Measurements from ENCODE around the gene C3orf22.

Gene C3orf22

GRCh38 chr3:126577261-126577660 is 18.5 kb upstream of the C3orf22 start:
- H3K27ac ChIP-seq (ENCODE audit: low read depth, low read length): no peak overlapping the region
- H3K9me3 ChIP-seq (ENCODE audit: control insufficient read depth, insufficient read depth, low read length): no peaks in the 10 kb centered on the region
- H3K9ac ChIP-seq (ENCODE audit: low read depth, low read length): no peak overlapping the region
- no peak overlapping the region for H3K4me3 ChIP-seq (ENCODE audit: low read depth, low read length)
- H3K27me3 ChIP-seq (ENCODE audit: control insufficient read depth, insufficient read depth, low read length): no peaks in the 10 kb centered on the region
- no peaks in the 10 kb centered on the region for H3K36me3 ChIP-seq (ENCODE audit: control insufficient read depth, insufficient read depth, low read length)
- no peaks in the 10 kb centered on the region for H3K4me1 ChIP-seq (ENCODE audit: control insufficient read depth, insufficient read depth, low read length)

GRCh38 chr3:126573492-126574117 is 14.9 kb upstream of the C3orf22 start:
- Histone ChIP-seq H3K27me3 (ENCODE audit: control insufficient read depth, insufficient read depth, low read length) (no peaks in the 10 kb centered on the region), H3K9me3 (ENCODE audit: control insufficient read depth, insufficient read depth, low read length) (no peaks in the 10 kb centered on the region), H3K9ac (ENCODE audit: low read depth, low read length) (no peak overlapping the region), H3K4me3 (ENCODE audit: low read depth, low read length) (no peak overlapping the region), H3K4me1 (ENCODE audit: control insufficient read depth, insufficient read depth, low read length) (no peaks in the 10 kb centered on the region), H3K27ac (ENCODE audit: low read depth, low read length) (no peak overlapping the region), H3K36me3 (ENCODE audit: control insufficient read depth, insufficient read depth, low read length) (no peaks in the 10 kb centered on the region)

- no peaks in the 10 kb centered on the region for H3K27me3 ChIP-seq (ENCODE audit: control insufficient read depth, insufficient read depth, low read length)
- H3K4me3 ChIP-seq (ENCODE audit: low read depth, low read length): no peak overlapping the region
- H3K4me1 ChIP-seq (ENCODE audit: control insufficient read depth, insufficient read depth, low read length): no peaks in the 10 kb centered on the region
- H3K36me3 ChIP-seq (ENCODE audit: control insufficient read depth, insufficient read depth, low read length): no peaks in the 10 kb centered on the region
- no peak overlapping the region for H3K9ac ChIP-seq (ENCODE audit: low read depth, low read length)
- H3K27ac ChIP-seq (ENCODE audit: low read depth, low read length): no peak overlapping the region
- H3K9me3 ChIP-seq (ENCODE audit: control insufficient read depth, insufficient read depth, low read length): no peaks in the 10 kb centered on the region
Measured at GRCh38 chr3:126571078-126571477, 12.3 kb upstream of the C3orf22 start.

GRCh38 chr3:126570103-126570541 is 11.4 kb upstream of the C3orf22 start:
- Histone ChIP-seq H3K9ac (ENCODE audit: low read depth, low read length) (no peak overlapping the region), H3K36me3 (ENCODE audit: control insufficient read depth, insufficient read depth, low read length) (no peaks in the 10 kb centered on the region), H3K27ac (ENCODE audit: low read depth, low read length) (no peak overlapping the region), H3K27me3 (ENCODE audit: control insufficient read depth, insufficient read depth, low read length) (no peaks in the 10 kb centered on the region), H3K9me3 (ENCODE audit: control insufficient read depth, insufficient read depth, low read length) (no peaks in the 10 kb centered on the region), H3K4me3 (ENCODE audit: low read depth, low read length) (no peak overlapping the region), H3K4me1 (ENCODE audit: control insufficient read depth, insufficient read depth, low read length) (no peaks in the 10 kb centered on the region)

- Histone ChIP-seq H3K27ac (ENCODE audit: low read depth, low read length) (no peak overlapping the region), H3K9me3 (ENCODE audit: control insufficient read depth, insufficient read depth, low read length) (no peaks in the 10 kb centered on the region), H3K4me3 (ENCODE audit: low read depth, low read length) (no peak overlapping the region), H3K9ac (ENCODE audit: low read depth, low read length) (no peak overlapping the region), H3K4me1 (ENCODE audit: control insufficient read depth, insufficient read depth, low read length) (no peaks in the 10 kb centered on the region), H3K27me3 (ENCODE audit: control insufficient read depth, insufficient read depth, low read length) (no peaks in the 10 kb centered on the region), H3K36me3 (ENCODE audit: control insufficient read depth, insufficient read depth, low read length) (no peaks in the 10 kb centered on the region)
Measured at GRCh38 chr3:126569390-126569975, 10.8 kb upstream of the C3orf22 start.

- Histone ChIP-seq H3K36me3 (ENCODE audit: control insufficient read depth, insufficient read depth, low read length) (no peaks in the 10 kb centered on the region), H3K4me1 (ENCODE audit: control insufficient read depth, insufficient read depth, low read length) (no peaks in the 10 kb centered on the region), H3K27me3 (ENCODE audit: control insufficient read depth, insufficient read depth, low read length) (no peaks in the 10 kb centered on the region), H3K4me3 (ENCODE audit: low read depth, low read length) (no peak overlapping the region), H3K9ac (ENCODE audit: low read depth, low read length) (no peak overlapping the region), H3K9me3 (ENCODE audit: control insufficient read depth, insufficient read depth, low read length) (no peaks in the 10 kb centered on the region), H3K27ac (ENCODE audit: low read depth, low read length) (no peak overlapping the region)
Measured at GRCh38 chr3:126568776-126569342, 10.1 kb upstream of the C3orf22 start.

- Histone ChIP-seq H3K36me3 (ENCODE audit: control insufficient read depth, insufficient read depth, low read length) (no peaks in the 10 kb centered on the region), H3K27me3 (ENCODE audit: control insufficient read depth, insufficient read depth, low read length) (no peaks in the 10 kb centered on the region), H3K9ac (ENCODE audit: low read depth, low read length) (no peak overlapping the region), H3K4me1 (ENCODE audit: control insufficient read depth, insufficient read depth, low read length) (no peaks in the 10 kb centered on the region), H3K27ac (ENCODE audit: low read depth, low read length) (no peak overlapping the region), H3K4me3 (ENCODE audit: low read depth, low read length) (no peak overlapping the region), H3K9me3 (ENCODE audit: control insufficient read depth, insufficient read depth, low read length) (no peaks in the 10 kb centered on the region)
Measured at GRCh38 chr3:126567696-126568438, 9.1 kb upstream of the C3orf22 start.

- no peak overlapping the region for H3K4me3 ChIP-seq (ENCODE audit: low read depth, low read length)
- no peaks in the 10 kb centered on the region for H3K9me3 ChIP-seq (ENCODE audit: control insufficient read depth, insufficient read depth, low read length)
- H3K4me1 ChIP-seq (ENCODE audit: control insufficient read depth, insufficient read depth, low read length): no peaks in the 10 kb centered on the region
- H3K27ac ChIP-seq (ENCODE audit: low read depth, low read length): no peak overlapping the region
- H3K27me3 ChIP-seq (ENCODE audit: control insufficient read depth, insufficient read depth, low read length): no peaks in the 10 kb centered on the region
- H3K9ac ChIP-seq (ENCODE audit: low read depth, low read length): no peak overlapping the region
- no peaks in the 10 kb centered on the region for H3K36me3 ChIP-seq (ENCODE audit: control insufficient read depth, insufficient read depth, low read length)
Measured at GRCh38 chr3:126562737-126563276, 4.1 kb upstream of the C3orf22 start.

- Histone ChIP-seq H3K9ac (ENCODE audit: low read depth, low read length) (no peak overlapping the region), H3K4me3 (ENCODE audit: low read depth, low read length) (no peak overlapping the region), H3K27me3 (ENCODE audit: control insufficient read depth, insufficient read depth, low read length) (no peaks in the 10 kb centered on the region), H3K9me3 (ENCODE audit: control insufficient read depth, insufficient read depth, low read length) (no peaks in the 10 kb centered on the region), H3K27ac (ENCODE audit: low read depth, low read length) (no peak overlapping the region), H3K36me3 (ENCODE audit: control insufficient read depth, insufficient read depth, low read length) (no peaks in the 10 kb centered on the region), H3K4me1 (ENCODE audit: control insufficient read depth, insufficient read depth, low read length) (no peaks in the 10 kb centered on the region)
Measured at GRCh38 chr3:126557761-126558160, 971 bp downstream of the C3orf22 start.

GRCh38 chr3:126557415-126557745 is 1.4 kb downstream of the C3orf22 start:
- Histone ChIP-seq H3K4me1 (ENCODE audit: control insufficient read depth, insufficient read depth, low read length) (no peaks in the 10 kb centered on the region), H3K27ac (ENCODE audit: low read depth, low read length) (no peak overlapping the region), H3K36me3 (ENCODE audit: control insufficient read depth, insufficient read depth, low read length) (no peaks in the 10 kb centered on the region), H3K4me3 (ENCODE audit: low read depth, low read length) (no peak overlapping the region), H3K9me3 (ENCODE audit: control insufficient read depth, insufficient read depth, low read length) (no peaks in the 10 kb centered on the region), H3K27me3 (ENCODE audit: control insufficient read depth, insufficient read depth, low read length) (no peaks in the 10 kb centered on the region), H3K9ac (ENCODE audit: low read depth, low read length) (no peak overlapping the region)
